ENCODE data around the gene SPESP1. TPM values are rescaled to one million over a fixed set of nuclear protein-coding genes. Genes with fewer than 3 reads are reported as not detected.

Gene SPESP1
- total RNA-seq, 1 donor from 2014 or later: 1.5 TPM

GRCh38 chr15:68990231-68990991 is 60.1 kb downstream of the SPESP1 start:
- TF ChIP-seq POLR2AphosphoS5 (IDR thresholded peaks at IDR 0.05; ENCODE audit: insufficient read depth in 1 of 2, low read depth in 1 of 2) (no peak), CTCF (IDR thresholded peaks at IDR 0.05) (no peak), POLR2A (IDR thresholded peaks at IDR 0.05) (no peak)
- no peak overlapping the region for H3K27ac ChIP-seq
- intact Hi-C loops (cut with DNase I): no loop called here

GRCh38 chr15:68990992-68991500 is 60.7 kb downstream of the SPESP1 start:
- no peak overlapping the region for H3K4me3 ChIP-seq
- no peaks in the 10 kb centered on the region for H3K4me1 ChIP-seq
- no peaks in the 10 kb centered on the region for H3K27me3 ChIP-seq
- intact Hi-C loops (cut with DNase I): no loop called here
- peak in 1 of 2 donors; percentile 72 for DNase-seq (ENCODE audit: extremely low spot score in 2 of 2)
- H3K36me3 ChIP-seq: no peaks in the 10 kb centered on the region
- no peaks in the 10 kb centered on the region for H3K9me3 ChIP-seq
- H3K27ac ChIP-seq: no peak overlapping the region
- no peak for TF ChIP-seq POLR2A (IDR thresholded peaks at IDR 0.05)
- no peak for TF ChIP-seq CTCF (IDR thresholded peaks at IDR 0.05)
- no peak for TF ChIP-seq POLR2AphosphoS5 (IDR thresholded peaks at IDR 0.05; ENCODE audit: insufficient read depth in 1 of 2, low read depth in 1 of 2)

More at GRCh38 chr15:68990231-68990991, 60.1 kb downstream of the SPESP1 start:
- Histone ChIP-seq H3K36me3 (no peaks in the 10 kb centered on the region), H3K4me1 (no peaks in the 10 kb centered on the region), H3K27me3 (no peaks in the 10 kb centered on the region), H3K4me3 (no peak overlapping the region), H3K9me3 (no peaks in the 10 kb centered on the region)
- DNase-seq (ENCODE audit: extremely low spot score in 2 of 2): peak in 1 of 2 donors; percentile 14

- intact Hi-C loops (cut with DNase I): no loop called here
- peak in 1 of 2 donors; percentile 74 for DNase-seq (ENCODE audit: extremely low spot score in 2 of 2)
- no peak for TF ChIP-seq POLR2A (IDR thresholded peaks at IDR 0.05)
- Histone ChIP-seq H3K9me3 (no peaks in the 10 kb centered on the region), H3K27me3 (no peaks in the 10 kb centered on the region), H3K36me3 (no peaks in the 10 kb centered on the region), H3K27ac (no peak overlapping the region), H3K4me1 (no peaks in the 10 kb centered on the region), H3K4me3 (no peak overlapping the region)
Observed at GRCh38 chr15:68991723-68992122, 61.4 kb downstream of the SPESP1 start.

DNA sequence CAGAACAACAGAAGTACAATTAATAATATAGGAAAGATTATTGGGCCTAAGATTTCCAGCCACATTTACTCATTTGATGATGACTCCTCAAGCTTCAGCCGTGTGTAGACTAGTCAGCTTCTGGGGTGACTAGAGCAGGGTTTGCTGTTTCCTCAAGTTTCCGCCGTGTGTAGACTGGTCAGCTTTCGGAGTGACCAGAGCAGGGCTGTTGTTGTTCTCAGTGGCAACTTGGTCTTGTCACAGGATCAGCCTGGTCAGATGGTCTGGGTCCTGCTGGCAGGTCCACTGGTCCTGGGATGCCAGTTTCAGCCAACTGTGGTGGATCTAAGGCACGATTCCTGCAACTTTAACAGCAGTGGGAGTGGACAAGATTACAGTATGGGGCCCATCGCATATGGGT is 62.4 kb downstream of the SPESP1 start:
- Histone ChIP-seq H3K4me3 (no peak overlapping the region), H3K36me3 (no peaks in the 10 kb centered on the region), H3K27ac (no peak overlapping the region), H3K27me3 (no peaks in the 10 kb centered on the region), H3K4me1 (no peaks in the 10 kb centered on the region), H3K9me3 (no peaks in the 10 kb centered on the region)
- intact Hi-C loops (cut with DNase I): no loop called here
- TF ChIP-seq CTCF (IDR thresholded peaks at IDR 0.05) (no peak), POLR2A (IDR thresholded peaks at IDR 0.05) (no peak), POLR2AphosphoS5 (IDR thresholded peaks at IDR 0.05; ENCODE audit: insufficient read depth in 1 of 2, low read depth in 1 of 2) (no peak)
- DNase-seq (ENCODE audit: extremely low spot score in 2 of 2): peak in 1 of 2 donors; percentile 74

GRCh38 chr15:68993276-68993675 is 63.0 kb downstream of the SPESP1 start:
- DNase-seq (ENCODE audit: extremely low spot score in 2 of 2): peak; percentile 28 to 74
- Histone ChIP-seq H3K4me3 (no peak overlapping the region), H3K27me3 (no peaks in the 10 kb centered on the region), H3K9me3 (no peaks in the 10 kb centered on the region), H3K27ac (no peak overlapping the region), H3K4me1 (no peaks in the 10 kb centered on the region), H3K36me3 (no peaks in the 10 kb centered on the region)
- intact Hi-C loops (cut with DNase I): no loop called here
- no peak for TF ChIP-seq POLR2AphosphoS5 (IDR thresholded peaks at IDR 0.05; ENCODE audit: insufficient read depth in 1 of 2, low read depth in 1 of 2)

DNA sequence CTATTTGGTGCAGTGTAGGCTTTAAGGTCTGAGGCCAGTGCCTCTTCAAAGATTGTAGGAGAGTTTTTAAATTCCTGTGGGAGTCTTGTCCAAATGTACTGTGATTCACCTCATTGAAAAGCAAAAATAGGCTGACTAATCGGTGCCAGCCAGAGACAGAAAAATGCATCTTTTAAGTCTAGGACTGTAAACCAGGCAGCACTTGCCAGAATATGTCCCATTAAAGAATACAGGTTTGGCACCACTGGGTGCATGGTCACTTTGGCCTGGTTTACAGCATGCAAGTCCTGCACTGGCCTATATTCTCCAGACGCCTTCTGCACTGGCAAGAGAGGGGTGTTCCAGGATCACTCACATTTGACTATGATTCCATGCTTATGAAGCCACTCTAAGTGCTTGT is 63.8 kb downstream of the SPESP1 start:
- no peaks in the 10 kb centered on the region for H3K4me1 ChIP-seq
- H3K27me3 ChIP-seq: no peaks in the 10 kb centered on the region
- no peak for TF ChIP-seq CTCF (IDR thresholded peaks at IDR 0.05)
- no peak for TF ChIP-seq POLR2AphosphoS5 (IDR thresholded peaks at IDR 0.05; ENCODE audit: insufficient read depth in 1 of 2, low read depth in 1 of 2)
- no peak for TF ChIP-seq POLR2A (IDR thresholded peaks at IDR 0.05)
- DNase-seq (ENCODE audit: extremely low spot score in 2 of 2): peak; percentile 42 to 70
- H3K4me3 ChIP-seq: no peak overlapping the region
- intact Hi-C loops (cut with DNase I): no loop called here
- no peak overlapping the region for H3K27ac ChIP-seq
- H3K9me3 ChIP-seq: no peaks in the 10 kb centered on the region
- H3K36me3 ChIP-seq: no peaks in the 10 kb centered on the region
